ENCODE measurements around the gene DNAJC30. TPM values are rescaled to one million over a fixed set of nuclear protein-coding genes. Genes with fewer than 3 reads are reported as not detected.

DNAJC30 gene
- total and polyA plus RNA-seq, 4 donors, result 2.1 to 8.7 (median 4.8) TPM

GRCh38 chr7:73712773-73713172 lies 29.5 kb upstream of the DNAJC30 start (continued):
- TF ChIP-seq ATF3 (IDR thresholded peaks at IDR 0.05) (no peak), EGR1 (IDR thresholded peaks at IDR 0.05; ENCODE audit: low read depth in 2 of 2) (no peak), JUND (IDR thresholded peaks at IDR 0.05) (no peak), FOXA1 (IDR thresholded peaks at IDR 0.05) (no peak), HNF4G (IDR thresholded peaks at IDR 0.05) (no peak), CTCF (IDR thresholded peaks at IDR 0.05; ENCODE audit: low read depth, low read length, missing input control) (no peak)

GRCh38 chr7:73708961-73709549 lies 25.8 kb upstream of the DNAJC30 start:
- WGBS, result 96% methylated on average over 16 of the region's 16 CpGs
- no peaks in the 10 kb centered on the region for H3K27me3 ChIP-seq (ENCODE audit: control insufficient read depth in 4 of 4, insufficient read depth in 4 of 4, low read length in 3 of 4)
- DNase-seq (ENCODE audit: low spot score), result no peak
- no peaks in the 10 kb centered on the region for H3K4me1 ChIP-seq (ENCODE audit: control insufficient read depth in 4 of 4, insufficient read depth in 4 of 4, low read length in 3 of 4)
- no peaks in the 10 kb centered on the region for H3K9me3 ChIP-seq (ENCODE audit: control insufficient read depth in 4 of 4, low read length in 3 of 4)
- no peaks in the 10 kb centered on the region for H3K36me3 ChIP-seq (ENCODE audit: control insufficient read depth in 4 of 4, insufficient read depth in 3 of 4, low read depth in 1 of 4, low read length in 3 of 4)
- no peak overlapping the region for H3K9ac ChIP-seq (ENCODE audit: low read depth in 1 of 2, low read length in 2 of 2)
- TF ChIP-seq CTCF (IDR thresholded peaks at IDR 0.05; ENCODE audit: low read depth, low read length, missing input control), result no peak
- no peak for TF ChIP-seq NR2F2 (IDR thresholded peaks at IDR 0.05)
- no peak for TF ChIP-seq HNF4A (conservative IDR thresholded peaks at IDR 0.05)
- no peak for TF ChIP-seq JUND (IDR thresholded peaks at IDR 0.05)
- no peak for TF ChIP-seq HNF4G (IDR thresholded peaks at IDR 0.05)
- TF ChIP-seq EGR1 (IDR thresholded peaks at IDR 0.05; ENCODE audit: low read depth in 2 of 2), result no peak
- TF ChIP-seq ZBTB33 (IDR thresholded peaks at IDR 0.05), result no peak
- no peak for TF ChIP-seq YY1 (IDR thresholded peaks at IDR 0.05)
- TF ChIP-seq RXRA (IDR thresholded peaks at IDR 0.05), result no peak
- no peak for TF ChIP-seq REST (IDR thresholded peaks at IDR 0.05)
- no peak for TF ChIP-seq TAF1 (conservative IDR thresholded peaks at IDR 0.05)
- TF ChIP-seq SP1 (IDR thresholded peaks at IDR 0.05), result no peak
- no peak for TF ChIP-seq ATF3 (IDR thresholded peaks at IDR 0.05)
- no peak for TF ChIP-seq RAD21 (IDR thresholded peaks at IDR 0.05)
- no peak for TF ChIP-seq MAX (IDR thresholded peaks at IDR 0.05)
- TF ChIP-seq GABPA (IDR thresholded peaks at IDR 0.05 in 1 of 2, conservative IDR thresholded peaks at IDR 0.05 in 1 of 2), result no peak
- no peak for TF ChIP-seq FOXA1 (IDR thresholded peaks at IDR 0.05)
- no peak for TF ChIP-seq FOXA2 (IDR thresholded peaks at IDR 0.05)
- no peak overlapping the region for H3K4me3 ChIP-seq (ENCODE audit: low read depth in 1 of 3, low read length in 3 of 3)
- H3K27ac ChIP-seq (ENCODE audit: low read depth in 1 of 2, low read length in 2 of 2), result no peak overlapping the region

All from liver (tissue), 9 donors.